ENCODE measurements around the gene PICALM. TPM values are rescaled to one million over a fixed set of nuclear protein-coding genes. Genes with fewer than 3 reads are reported as not detected.
"Not testable (repeated sequence)": the region's sequence is repeated elsewhere in the genome, so short reads cannot be mapped to it uniquely, and the experiment has no call there.

The PICALM gene
- total RNA-seq, 2 experiments from 2014 or later = 75.9 to 90.4 TPM

- intact Hi-C loops (cut with micrococcal nuclease) = loop anchor here (5.0 kb wide), 1 partner anchor 57 kb away; no protein-coding TSS in a partner anchor
- Mint-ChIP-seq H3K9me3 (no peaks in the 10 kb centered on the region), H3K4me3 (no peak overlapping the region)
Measured at GRCh38 chr11:85965202-85965601, 103.7 kb downstream of the PICALM start.

GRCh38 chr11:85961930-85962363, 106.9 kb downstream of the PICALM start:
- Mint-ChIP-seq H3K27me3 (no peaks in the 10 kb centered on the region), H3K4me3 (no peak overlapping the region), H3K9me3 (no peaks in the 10 kb centered on the region), H3K4me1 (ENCODE audit: low read depth) (peaks cover 11% of the 10 kb centered on the region), H3K36me3 (peaks cover 69% of the 10 kb centered on the region), H3K27ac (no peak overlapping the region)
- DNase-seq = no peak
- ChIA-PET CTCF (interaction anchor here (2.5 kb wide), 1 partner anchor 107 kb away, joined by 11 read pairs; the partner anchor contains the start of gene CCDC83), POLR2A (no interaction called here)
- intact Hi-C loops (cut with micrococcal nuclease) = no loop called here

More at GRCh38 chr11:85965202-85965601, 103.7 kb downstream of the PICALM start:
- ChIA-PET POLR2A (interaction anchor here (1.0 kb wide), 1 partner anchor 17 kb away, joined by 4 read pairs; no protein-coding TSS in a partner anchor), CTCF (no interaction called here)
- peaks cover 58% of the 10 kb centered on the region for H3K36me3 Mint-ChIP-seq
- H3K27ac Mint-ChIP-seq = no peak overlapping the region
- peaks cover 23% of the 10 kb centered on the region for H3K4me1 Mint-ChIP-seq (ENCODE audit: low read depth)
- H3K27me3 Mint-ChIP-seq = no peaks in the 10 kb centered on the region
- no peak for DNase-seq

DNA sequence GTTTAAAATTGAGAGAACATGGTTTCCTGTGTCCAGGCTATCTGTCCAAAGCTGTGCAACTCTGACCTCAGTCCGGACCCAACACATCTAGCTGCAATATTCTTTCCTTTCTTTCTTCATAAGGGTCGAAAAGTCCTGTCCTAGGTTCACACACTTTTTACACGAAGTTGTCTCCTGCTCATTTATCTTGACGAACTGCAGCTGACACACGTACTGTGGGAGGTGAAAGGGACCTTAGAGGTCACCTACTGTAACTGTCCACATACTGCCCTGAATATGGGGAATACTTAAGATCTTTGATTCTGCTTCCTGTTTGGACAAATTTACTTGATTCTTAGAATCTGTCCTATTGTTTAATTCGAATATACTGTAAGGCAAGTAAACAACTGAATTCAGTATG, 107.8 kb downstream of the PICALM start:
- DNase-seq = no peak
- CTCF ChIA-PET = interaction anchor here (0.7 kb wide), 1 partner anchor 174 kb away, joined by 3 read pairs; no protein-coding TSS in a partner anchor
- Mint-ChIP-seq H3K4me3 (no peak overlapping the region), H3K9me3 (no peaks in the 10 kb centered on the region), H3K4me1 (ENCODE audit: low read depth) (peaks cover 11% of the 10 kb centered on the region), H3K36me3 (peaks cover 76% of the 10 kb centered on the region), H3K27ac (no peak overlapping the region), H3K27me3 (no peaks in the 10 kb centered on the region)
- intact Hi-C loops (cut with micrococcal nuclease) = no loop called here
- POLR2A ChIA-PET = no interaction called here

DNA sequence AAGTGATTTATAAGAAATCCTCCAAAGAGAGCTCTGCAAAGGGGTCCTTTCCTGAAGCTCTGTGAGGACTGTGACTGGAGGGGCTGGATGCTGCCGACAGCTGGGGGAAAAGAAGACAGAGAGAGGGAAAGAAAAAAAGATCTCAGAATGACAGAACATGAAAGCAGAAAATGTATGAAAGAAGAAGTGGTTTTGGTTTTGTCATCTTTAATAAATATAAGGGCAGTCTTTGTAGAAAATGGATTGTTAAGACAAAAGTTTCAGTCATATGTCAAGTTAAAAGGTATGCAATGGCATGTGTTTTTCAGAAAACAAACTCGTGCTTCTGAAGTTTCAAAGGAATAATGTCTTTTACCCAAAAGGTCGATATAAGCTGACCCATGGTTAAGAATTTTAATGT, 108.2 kb downstream of the PICALM start:
- peak overlapping the region; percentile 35 for H3K27ac Mint-ChIP-seq
- intact Hi-C loops (cut with micrococcal nuclease) = no loop called here
- H3K9me3 Mint-ChIP-seq = no peaks in the 10 kb centered on the region
- POLR2A ChIA-PET = no interaction called here
- CTCF ChIA-PET = interaction anchor here (0.7 kb wide), 1 partner anchor 174 kb away, joined by 3 read pairs; no protein-coding TSS in a partner anchor
- no peaks in the 10 kb centered on the region for H3K27me3 Mint-ChIP-seq
- no peak overlapping the region for H3K4me3 Mint-ChIP-seq
- no peak for DNase-seq
- peaks cover 78% of the 10 kb centered on the region for H3K36me3 Mint-ChIP-seq
- peaks cover 11% of the 10 kb centered on the region for H3K4me1 Mint-ChIP-seq (ENCODE audit: low read depth)

GRCh38 chr11:85955531-85955930, 113.4 kb downstream of the PICALM start:
- H3K4me3 Mint-ChIP-seq = no peak overlapping the region
- DNase-seq = no peak
- ChIA-PET CTCF (interaction anchor here (0.8 kb wide), 1 partner anchor 44 kb away, joined by 4 read pairs; no protein-coding TSS in a partner anchor), POLR2A (interaction anchor here (1.1 kb wide), 1 partner anchor 13 kb away, joined by 3 read pairs; no protein-coding TSS in a partner anchor)
- no peaks in the 10 kb centered on the region for H3K27me3 Mint-ChIP-seq
- peaks cover 72% of the 10 kb centered on the region for H3K36me3 Mint-ChIP-seq
- H3K4me1 Mint-ChIP-seq (ENCODE audit: low read depth) = peaks cover 6% of the 10 kb centered on the region
- peak overlapping the region; percentile 3 for H3K27ac Mint-ChIP-seq
- peaks cover 29% of the 10 kb centered on the region for H3K9me3 Mint-ChIP-seq
- intact Hi-C loops (cut with micrococcal nuclease) = no loop called here

DNA sequence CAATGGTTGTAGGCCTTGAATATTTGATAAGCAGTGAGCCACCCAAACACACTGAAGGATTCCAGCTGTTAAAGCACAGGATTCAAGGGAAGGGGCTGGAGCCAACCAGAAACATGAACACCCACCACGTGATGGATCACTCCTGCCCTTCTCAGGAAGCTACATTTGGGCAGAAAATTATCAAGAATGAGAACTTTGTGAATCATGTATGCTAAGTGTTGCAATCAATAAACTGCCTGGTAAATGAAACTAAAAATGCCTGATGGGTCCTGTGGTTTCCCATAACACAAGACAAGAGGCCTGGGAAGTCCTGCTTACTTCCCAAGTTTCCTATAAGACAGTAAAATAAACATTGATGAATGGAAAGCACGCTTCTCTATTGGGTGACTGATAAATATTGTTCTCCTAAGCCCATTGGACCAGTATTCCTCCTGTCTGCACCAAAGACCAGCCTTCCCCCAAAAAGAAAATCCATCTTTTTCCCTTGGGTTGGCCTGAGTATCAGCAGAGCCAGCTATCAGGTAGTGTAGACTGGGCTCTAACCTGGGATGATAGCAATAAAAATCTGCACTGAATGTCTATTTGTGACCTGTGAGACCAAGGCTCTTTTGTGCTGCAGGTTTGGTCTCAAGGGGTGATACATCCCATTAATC, 115.3 kb downstream of the PICALM start:
- H3K36me3 Mint-ChIP-seq = peaks cover 58% of the 10 kb centered on the region
- H3K27me3 Mint-ChIP-seq = no peaks in the 10 kb centered on the region
- no peak overlapping the region for H3K4me3 Mint-ChIP-seq
- H3K9me3 Mint-ChIP-seq = peaks cover 29% of the 10 kb centered on the region
- DNase-seq = no peak
- intact Hi-C loops (cut with micrococcal nuclease) = no loop called here
- POLR2A ChIA-PET = no interaction called here
- peaks cover 19% of the 10 kb centered on the region for H3K4me1 Mint-ChIP-seq (ENCODE audit: low read depth)
- no peak overlapping the region for H3K27ac Mint-ChIP-seq
- CTCF ChIA-PET = no interaction called here

DNA sequence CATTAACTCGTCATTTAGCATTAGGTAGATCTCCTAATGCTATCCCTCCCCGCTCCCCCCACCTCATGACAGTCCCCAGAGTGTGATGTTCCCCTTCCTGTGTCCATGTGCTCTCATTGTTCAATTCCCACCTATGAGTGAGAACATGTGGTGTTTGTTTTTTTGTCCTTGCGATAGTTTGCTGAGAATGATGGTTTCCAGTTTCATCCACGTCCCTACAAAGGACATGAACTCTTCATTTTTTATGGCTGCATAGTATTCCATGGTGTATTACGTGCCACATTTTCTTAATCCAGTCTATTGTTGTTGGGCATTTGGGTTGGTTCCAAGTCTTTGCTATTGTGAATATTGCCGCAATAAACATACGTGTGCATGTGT, 116.8 kb downstream of the PICALM start:
- H3K27ac Mint-ChIP-seq; CTCF ChIA-PET; H3K4me3 Mint-ChIP-seq; DNase-seq; H3K27me3 Mint-ChIP-seq; POLR2A ChIA-PET; intact Hi-C loops (cut with micrococcal nuclease): not testable (repeated sequence)
- H3K4me1 Mint-ChIP-seq (ENCODE audit: low read depth) = peaks cover 33% of the 10 kb centered on the region
- H3K36me3 Mint-ChIP-seq = peaks cover 44% of the 10 kb centered on the region
- peaks cover 29% of the 10 kb centered on the region for H3K9me3 Mint-ChIP-seq

DNA sequence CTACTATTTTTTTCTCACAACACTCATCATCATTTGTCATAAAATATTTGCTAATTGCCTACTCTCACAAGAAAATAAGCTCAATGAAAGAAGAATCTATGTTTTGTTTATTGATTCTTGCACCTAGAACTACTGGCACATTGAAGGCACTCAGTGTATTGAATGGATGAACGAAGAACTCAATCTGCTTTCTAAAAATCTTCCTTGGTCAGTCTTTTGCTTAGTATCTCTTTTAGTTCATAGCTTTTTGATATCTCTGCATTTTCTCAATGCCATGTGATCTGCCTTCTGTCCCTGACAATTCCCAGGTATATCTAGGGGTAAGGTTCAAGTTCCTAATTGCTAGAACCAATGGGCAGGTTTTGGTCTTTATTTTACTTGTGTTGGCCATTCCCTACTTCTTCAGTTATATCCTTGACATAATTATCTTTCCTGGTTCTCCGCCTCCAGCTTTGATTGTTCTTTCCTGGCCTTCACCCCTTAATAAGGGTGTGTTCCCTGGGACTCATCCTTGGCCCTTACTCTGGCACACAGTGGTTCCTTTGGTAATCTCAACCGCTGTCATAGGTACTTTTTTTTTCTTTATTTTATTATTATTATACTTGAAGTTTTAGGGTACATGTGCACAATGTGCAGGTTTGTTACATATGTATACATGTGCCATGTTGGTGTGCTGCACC, 117.3 kb downstream of the PICALM start:
- H3K27ac Mint-ChIP-seq = no peak overlapping the region
- peaks cover 39% of the 10 kb centered on the region for H3K36me3 Mint-ChIP-seq
- ChIA-PET CTCF (no interaction called here), POLR2A (interaction anchor here (1.2 kb wide), 1 partner anchor 270 kb away, joined by 4 read pairs; no protein-coding TSS in a partner anchor)
- H3K4me1 Mint-ChIP-seq (ENCODE audit: low read depth) = peaks cover 38% of the 10 kb centered on the region
- peaks cover 29% of the 10 kb centered on the region for H3K9me3 Mint-ChIP-seq
- no peak overlapping the region for H3K4me3 Mint-ChIP-seq
- no peaks in the 10 kb centered on the region for H3K27me3 Mint-ChIP-seq
- intact Hi-C loops (cut with micrococcal nuclease) = no loop called here
- no peak for DNase-seq

DNA sequence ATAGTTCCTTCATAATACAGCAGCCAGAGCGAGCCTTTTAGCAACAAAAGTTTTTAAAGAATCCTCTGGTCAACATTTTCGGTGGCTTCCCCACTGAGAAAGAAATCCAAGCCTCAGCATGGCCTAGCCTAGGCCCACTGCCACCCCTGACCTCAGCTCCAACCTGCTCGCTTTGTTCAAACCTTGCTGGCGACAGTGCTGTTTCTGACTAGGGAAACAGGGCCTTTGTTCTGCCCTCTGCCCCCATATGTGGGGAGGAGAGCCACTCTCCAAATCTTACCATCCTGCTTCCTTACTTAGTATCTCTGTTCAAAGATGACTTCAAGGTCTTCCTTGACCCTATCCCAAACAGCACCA, 117.9 kb downstream of the PICALM start:
- Mint-ChIP-seq H3K36me3 (peaks cover 33% of the 10 kb centered on the region), H3K9me3 (peaks cover 29% of the 10 kb centered on the region), H3K4me1 (ENCODE audit: low read depth) (peaks cover 43% of the 10 kb centered on the region), H3K27ac (no peak overlapping the region), H3K27me3 (no peaks in the 10 kb centered on the region), H3K4me3 (no peak overlapping the region)
- POLR2A ChIA-PET = interaction anchor here (1.2 kb wide), 1 partner anchor 271 kb away, joined by 4 read pairs; no protein-coding TSS in a partner anchor
- DNase-seq = no peak
- CTCF ChIA-PET = no interaction called here
- intact Hi-C loops (cut with micrococcal nuclease) = no loop called here

- ChIA-PET POLR2A (interaction anchor here (1.2 kb wide), 1 partner anchor 271 kb away, joined by 4 read pairs; no protein-coding TSS in a partner anchor), CTCF (no interaction called here)
- DNase-seq = no peak
- Mint-ChIP-seq H3K27me3 (no peaks in the 10 kb centered on the region), H3K27ac (no peak overlapping the region), H3K4me3 (no peak overlapping the region), H3K9me3 (peaks cover 35% of the 10 kb centered on the region), H3K36me3 (peaks cover 33% of the 10 kb centered on the region), H3K4me1 (ENCODE audit: low read depth) (peaks cover 49% of the 10 kb centered on the region)
- intact Hi-C loops (cut with micrococcal nuclease) = no loop called here
Measured at GRCh38 chr11:85950317-85951048, 118.4 kb downstream of the PICALM start.

DNA sequence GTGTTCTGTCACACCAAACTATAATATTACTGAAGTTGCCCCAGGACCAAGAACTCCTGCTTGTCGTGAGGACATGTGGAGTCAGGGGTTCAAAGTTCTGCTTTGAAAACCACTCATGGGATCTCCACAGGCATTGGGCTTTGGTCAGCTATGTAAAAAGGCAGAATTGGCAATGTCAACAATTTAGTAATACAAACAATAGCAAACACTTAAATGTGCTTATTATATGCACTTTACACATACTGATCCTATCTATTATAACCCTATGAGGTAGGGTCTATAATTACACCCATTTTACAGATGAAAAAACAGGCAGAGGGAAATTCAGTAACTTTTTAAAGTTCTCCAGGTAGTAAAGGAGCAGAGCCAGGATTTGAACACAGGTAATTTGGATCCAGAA, 119.1 kb downstream of the PICALM start:
- ChIA-PET POLR2A (interaction anchor here (1.6 kb wide), 1 partner anchor 643 kb away, joined by 3 read pairs; no protein-coding TSS in a partner anchor), CTCF (no interaction called here)
- no peak overlapping the region for H3K27ac Mint-ChIP-seq
- DNase-seq = no peak
- peaks cover 42% of the 10 kb centered on the region for H3K9me3 Mint-ChIP-seq
- intact Hi-C loops (cut with micrococcal nuclease) = loop anchor here (2.0 to 10.0 kb wide), 9 partner anchors 95 to 563 kb away; partner anchors contain the start of genes CCDC83, PICALM and TMEM126B
- no peaks in the 10 kb centered on the region for H3K27me3 Mint-ChIP-seq
- H3K36me3 Mint-ChIP-seq = peaks cover 35% of the 10 kb centered on the region
- peaks cover 50% of the 10 kb centered on the region for H3K4me1 Mint-ChIP-seq (ENCODE audit: low read depth)
- H3K4me3 Mint-ChIP-seq = no peak overlapping the region

DNA sequence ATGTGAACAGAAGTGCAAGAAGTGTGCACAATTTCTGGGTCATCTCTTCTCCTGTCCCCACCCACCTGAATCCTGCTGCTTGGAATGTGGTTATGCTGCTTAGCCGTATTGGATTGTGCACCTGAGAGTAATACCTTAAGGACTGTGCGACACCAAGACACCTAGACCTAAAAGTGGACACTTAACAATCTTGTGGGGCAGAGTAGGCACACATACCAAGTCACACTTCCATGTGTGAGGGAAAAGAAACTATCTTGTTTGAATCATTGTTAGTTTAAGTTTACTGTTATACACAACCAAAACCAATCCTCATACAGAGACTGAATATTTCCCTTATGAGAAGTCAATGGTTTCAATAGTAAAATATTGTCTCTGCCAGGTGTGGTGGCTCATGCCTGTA, 120.0 kb downstream of the PICALM start:
- no peak for DNase-seq
- intact Hi-C loops (cut with micrococcal nuclease) = loop anchor here (1.0 to 10.0 kb wide), 15 partner anchors 72 to 563 kb away; partner anchors contain the start of genes CCDC83, PICALM and TMEM126B
- H3K36me3 Mint-ChIP-seq = peaks cover 28% of the 10 kb centered on the region
- H3K4me1 Mint-ChIP-seq (ENCODE audit: low read depth) = peaks cover 47% of the 10 kb centered on the region
- peak overlapping the region; percentile 2 for H3K4me3 Mint-ChIP-seq
- POLR2A ChIA-PET = interaction anchor here (1.1 to 1.6 kb wide), 3 partner anchors 16 to 644 kb away, joined by 3 to 5 read pairs (median 4); no protein-coding TSS in a partner anchor
- peak overlapping the region; percentile 78 for H3K27ac Mint-ChIP-seq
- peaks cover 41% of the 10 kb centered on the region for H3K9me3 Mint-ChIP-seq
- H3K27me3 Mint-ChIP-seq = no peaks in the 10 kb centered on the region
- CTCF ChIA-PET = interaction anchor here (0.6 to 1.6 kb wide), 3 partner anchors 10 to 245 kb away, joined by 3 to 5 read pairs (median 3); no protein-coding TSS in a partner anchor
